Neural progenitor cell (in vitro differentiated cells): ENCODE measurements around the gene SPINK1. TPM values are rescaled to one million over a fixed set of nuclear protein-coding genes. Genes with fewer than 3 reads are reported as not detected.

Experiments
- DNase-seq: peaks from one replicate; pipeline ENCODE4 v3.0.0-alpha.2; 2016; ENCODE audit warnings: low spot score
- H2AFZ ChIP-seq: fragments of 200-600 bp; sonication (generic); replicated peaks from 2 replicates; pipeline ENCODE4 v1.6.1; 2016; ENCODE audit warnings: antibody characterized with exemption
- H3F3A ChIP-seq: fragments of 200-600 bp; sonication (generic); 2 replicates; pipeline ENCODE4 v1.6.1; 2016; ENCODE audit warnings: antibody characterized with exemption, low read depth
- H3K27ac ChIP-seq: fragments of 200-600 bp; sonication (generic); 2 replicates; pipeline ENCODE4 v1.5.1; 2016; ENCODE audit warnings: mild to moderate bottlenecking
- H3K27me3 ChIP-seq: fragments of 200-600 bp; sonication (generic); 2 replicates; pipeline ENCODE4 v1.6.1; 2016; ENCODE audit warnings: mild to moderate bottlenecking, moderate library complexity
- H3K36me3 ChIP-seq: fragments of 200-600 bp; sonication (generic); 2 replicates; pipeline ENCODE4 v1.5.1; 2016
- H3K4me1 ChIP-seq: fragments of 200-600 bp; sonication (generic); 2 replicates; pipeline ENCODE4 v1.6.1; 2016; ENCODE audit warnings: mixed run types
- H3K4me2 ChIP-seq: fragments of 200-600 bp; sonication (generic); 2 replicates; pipeline ENCODE4 v1.6.1; 2016
- H3K4me3 ChIP-seq: fragments of 200-600 bp; sonication (generic); 2 replicates; pipeline ENCODE4 v1.5.1; 2016
- H3K79me2 ChIP-seq: fragments of 200-600 bp; sonication (generic); 2 replicates; pipeline ENCODE4 v1.6.1; 2016; ENCODE audit warnings: low read depth
- H3K9ac ChIP-seq: fragments of 200-600 bp; sonication (generic); 2 replicates; pipeline ENCODE4 v1.6.1; 2016
- H3K9me3 ChIP-seq: fragments of 200-600 bp; sonication (generic); 2 replicates; pipeline ENCODE4 v1.5.1; 2016; ENCODE audit warnings: low read depth
- H4K20me1 ChIP-seq: fragments of 200-600 bp; sonication (generic); 2 replicates; pipeline ENCODE4 v1.6.1; 2016; ENCODE audit warnings: low read depth
- H3K27ac Mint-ChIP-seq: 3 replicates; pipeline ENCODE4 v1.8.0; 2021; ENCODE audit warnings: mixed read lengths
- H3K27me3 Mint-ChIP-seq: 2 replicates; pipeline ENCODE4 v1.8.0; 2022; ENCODE audit warnings: low read depth, mild to moderate bottlenecking, inconsistent platforms, moderate library complexity, mixed read lengths; ENCODE audit not compliant: insufficient read depth
- H3K36me3 Mint-ChIP-seq: 3 replicates; pipeline ENCODE4 v1.8.0; 2021; ENCODE audit warnings: mixed read lengths
- H3K4me1 Mint-ChIP-seq: 3 replicates; pipeline ENCODE4 v1.8.0; 2021; ENCODE audit warnings: mixed read lengths
- H3K4me3 Mint-ChIP-seq: 3 replicates; pipeline ENCODE4 v1.8.0; 2021; ENCODE audit warnings: mild to moderate bottlenecking, moderate library complexity, mixed read lengths
- H3K9me3 Mint-ChIP-seq: 3 replicates; pipeline ENCODE4 v1.8.0; 2020; ENCODE audit warnings: mixed read lengths
- EZH2 ChIP-seq: fragments of 200-600 bp; sonication (generic); IDR thresholded peaks from 2 replicates; pipeline ENCODE4 v1.6.1; 2017; ENCODE audit warnings: antibody characterized with exemption, mild to moderate bottlenecking, moderate library complexity
- EZH2phosphoT487 ChIP-seq: fragments of 200-600 bp; sonication (generic); IDR thresholded peaks from 2 replicates; pipeline ENCODE4 v1.6.1; 2017; ENCODE audit warnings: antibody characterized with exemption
- total RNA-seq: library from RNA; depleted of rRNA; stranded (reverse); fragments of >200 nt; gene quantifications from 2 replicates; pipeline ENCODE4 v1.2.3, GENCODE V29; 2015; ENCODE audit warnings: low replicate concordance
- TF ChIP-seq, protein P1 (sequence below): fragments of 200-600 bp; sonication (generic); IDR thresholded peaks from 2 replicates; pipeline ENCODE4 v1.5.1; 2017; ENCODE audit warnings: antibody characterized with exemption, mild to moderate bottlenecking

SPINK1 gene
- total RNA-seq, 1 donor from 2014 or later: not detected

DNA sequence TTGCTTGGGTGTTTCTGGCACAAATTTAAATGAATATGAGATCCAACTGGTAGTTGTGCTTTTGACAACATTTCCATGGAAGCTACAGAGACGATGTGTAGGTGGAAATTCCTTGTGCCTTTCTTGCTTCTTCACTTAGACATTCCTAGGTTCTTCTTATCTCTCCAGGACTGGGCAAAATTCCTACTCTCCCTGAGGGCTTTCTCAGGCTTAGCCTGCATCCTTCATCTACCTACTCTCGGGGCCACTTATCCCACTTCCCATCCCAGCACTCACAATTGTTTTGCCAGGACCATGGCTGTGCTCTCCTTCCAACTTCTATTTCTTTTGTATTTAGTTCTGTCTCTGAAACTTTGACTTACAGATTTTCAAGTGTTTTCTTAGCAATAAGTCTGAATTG lies 17.8 kb upstream of the SPINK1 start:
- H3K27ac Mint-ChIP-seq: no peak overlapping the region
- Histone ChIP-seq H2AFZ (no peak overlapping the region), H3K4me3 (no peak overlapping the region), H3K79me2 (no peaks in the 10 kb centered on the region), H3K9ac (no peak overlapping the region), H3F3A (no peaks in the 10 kb centered on the region), H3K9me3 (no peaks in the 10 kb centered on the region), H4K20me1 (no peaks in the 10 kb centered on the region), H3K4me2 (no peak overlapping the region), H3K27ac (no peak overlapping the region), H3K27me3 (no peaks in the 10 kb centered on the region), H3K4me1 (no peaks in the 10 kb centered on the region), H3K36me3 (no peaks in the 10 kb centered on the region)
- no peak overlapping the region for H3K4me3 Mint-ChIP-seq
- peaks cover 3% of the 10 kb centered on the region for H3K27me3 Mint-ChIP-seq
- DNase-seq: no peak
- no peaks in the 10 kb centered on the region for H3K9me3 Mint-ChIP-seq
- H3K36me3 Mint-ChIP-seq: no peaks in the 10 kb centered on the region
- TF ChIP-seq EZH2phosphoT487: no peak
- TF ChIP-seq, protein P1, sequence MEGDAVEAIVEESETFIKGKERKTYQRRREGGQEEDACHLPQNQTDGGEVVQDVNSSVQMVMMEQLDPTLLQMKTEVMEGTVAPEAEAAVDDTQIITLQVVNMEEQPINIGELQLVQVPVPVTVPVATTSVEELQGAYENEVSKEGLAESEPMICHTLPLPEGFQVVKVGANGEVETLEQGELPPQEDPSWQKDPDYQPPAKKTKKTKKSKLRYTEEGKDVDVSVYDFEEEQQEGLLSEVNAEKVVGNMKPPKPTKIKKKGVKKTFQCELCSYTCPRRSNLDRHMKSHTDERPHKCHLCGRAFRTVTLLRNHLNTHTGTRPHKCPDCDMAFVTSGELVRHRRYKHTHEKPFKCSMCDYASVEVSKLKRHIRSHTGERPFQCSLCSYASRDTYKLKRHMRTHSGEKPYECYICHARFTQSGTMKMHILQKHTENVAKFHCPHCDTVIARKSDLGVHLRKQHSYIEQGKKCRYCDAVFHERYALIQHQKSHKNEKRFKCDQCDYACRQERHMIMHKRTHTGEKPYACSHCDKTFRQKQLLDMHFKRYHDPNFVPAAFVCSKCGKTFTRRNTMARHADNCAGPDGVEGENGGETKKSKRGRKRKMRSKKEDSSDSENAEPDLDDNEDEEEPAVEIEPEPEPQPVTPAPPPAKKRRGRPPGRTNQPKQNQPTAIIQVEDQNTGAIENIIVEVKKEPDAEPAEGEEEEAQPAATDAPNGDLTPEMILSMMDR: no peak
- no peak for TF ChIP-seq EZH2
- H3K4me1 Mint-ChIP-seq: no peaks in the 10 kb centered on the region

DNA sequence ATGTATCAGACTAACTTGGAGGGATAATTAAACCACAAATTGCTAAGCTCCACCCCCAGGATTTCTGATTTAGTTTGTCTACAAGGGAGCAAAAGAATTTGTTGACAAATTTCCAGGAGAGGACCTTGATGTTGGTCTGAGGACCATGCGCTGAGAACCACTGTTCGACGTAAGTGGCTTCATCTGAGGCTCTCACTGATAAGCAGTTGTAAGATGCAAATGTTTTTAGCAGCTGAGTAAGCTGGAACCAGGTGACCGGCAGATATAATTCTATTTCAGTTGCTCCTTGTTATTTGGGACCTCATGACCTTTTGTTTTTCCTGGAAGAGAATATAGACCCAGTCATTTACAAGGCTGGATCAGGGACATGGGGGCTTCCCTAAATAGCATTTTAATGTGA lies 14.1 kb upstream of the SPINK1 start:
- H3K36me3 Mint-ChIP-seq: no peaks in the 10 kb centered on the region
- no peak for DNase-seq
- no peak overlapping the region for H3K4me3 Mint-ChIP-seq
- H3K36me3 ChIP-seq: no peaks in the 10 kb centered on the region
- no peak overlapping the region for H2AFZ ChIP-seq
- H3K4me3 ChIP-seq: no peak overlapping the region
- no peaks in the 10 kb centered on the region for H3K4me1 Mint-ChIP-seq
- TF ChIP-seq, protein P1: no peak
- TF ChIP-seq EZH2 (no peak), EZH2phosphoT487 (no peak)
- H3K4me1 ChIP-seq: peaks cover 5% of the 10 kb centered on the region
- peaks cover 3% of the 10 kb centered on the region for H3K27me3 Mint-ChIP-seq
- H3F3A ChIP-seq: no peaks in the 10 kb centered on the region
- no peaks in the 10 kb centered on the region for H3K79me2 ChIP-seq
- no peaks in the 10 kb centered on the region for H4K20me1 ChIP-seq
- no peaks in the 10 kb centered on the region for H3K27me3 ChIP-seq
- H3K27ac ChIP-seq: no peak overlapping the region
- H3K9me3 Mint-ChIP-seq: no peaks in the 10 kb centered on the region
- H3K9me3 ChIP-seq: no peaks in the 10 kb centered on the region
- H3K9ac ChIP-seq: no peak overlapping the region
- H3K27ac Mint-ChIP-seq: no peak overlapping the region
- H3K4me2 ChIP-seq: no peak overlapping the region

DNA sequence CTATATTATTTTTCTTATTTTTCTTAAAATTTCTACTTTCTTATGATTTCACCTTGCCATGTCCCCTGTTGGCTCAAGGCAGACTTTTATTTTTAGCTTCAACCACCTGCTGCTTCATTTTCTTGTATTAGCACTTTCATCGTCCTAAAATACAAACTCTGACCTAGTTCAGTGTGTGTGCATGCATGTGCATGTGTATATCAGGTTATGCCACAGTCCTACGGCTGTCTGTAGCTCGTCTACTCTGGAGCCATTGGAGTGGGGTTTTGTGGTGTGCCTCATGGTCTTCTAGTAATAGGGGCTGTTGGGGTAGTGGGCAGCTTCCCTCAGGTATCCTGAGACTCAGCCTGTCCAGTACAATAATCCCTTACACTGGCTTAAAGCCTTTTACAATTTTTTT lies 13.4 kb upstream of the SPINK1 start:
- Histone ChIP-seq H3K4me1 (peaks cover 5% of the 10 kb centered on the region), H3K4me3 (no peak overlapping the region), H4K20me1 (no peaks in the 10 kb centered on the region), H3F3A (no peaks in the 10 kb centered on the region), H3K9me3 (no peaks in the 10 kb centered on the region), H3K4me2 (no peak overlapping the region), H3K79me2 (no peaks in the 10 kb centered on the region), H3K27ac (no peak overlapping the region), H3K27me3 (no peaks in the 10 kb centered on the region), H3K9ac (no peak overlapping the region), H2AFZ (no peak overlapping the region), H3K36me3 (no peaks in the 10 kb centered on the region)
- no peak overlapping the region for H3K4me3 Mint-ChIP-seq
- no peak for DNase-seq
- peaks cover 3% of the 10 kb centered on the region for H3K27me3 Mint-ChIP-seq
- H3K27ac Mint-ChIP-seq: no peak overlapping the region
- H3K36me3 Mint-ChIP-seq: no peaks in the 10 kb centered on the region
- no peaks in the 10 kb centered on the region for H3K9me3 Mint-ChIP-seq
- no peaks in the 10 kb centered on the region for H3K4me1 Mint-ChIP-seq
- TF ChIP-seq EZH2phosphoT487 (no peak), EZH2 (no peak)
- TF ChIP-seq, protein P1: no peak

DNA sequence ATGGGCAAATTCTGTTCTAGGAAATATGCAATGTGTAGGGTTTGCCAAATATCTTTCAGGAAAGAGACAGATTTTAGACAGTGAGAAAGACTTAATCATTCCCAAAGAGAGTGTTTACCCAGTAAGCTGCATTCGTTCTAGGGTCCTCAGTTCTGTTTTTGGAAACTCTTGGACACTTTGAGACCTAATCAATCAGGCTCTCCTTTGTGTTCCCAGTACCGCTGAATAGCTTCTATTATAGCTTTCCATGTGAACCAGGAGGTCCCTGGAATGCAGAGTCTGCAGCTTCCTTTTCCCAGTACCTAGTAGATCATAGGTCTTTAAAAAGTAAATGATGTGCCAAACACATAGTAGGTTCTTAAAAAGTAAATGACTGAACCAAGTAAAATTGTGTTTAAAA lies 11.4 kb upstream of the SPINK1 start:
- DNase-seq: no peak
- Histone ChIP-seq H3K27ac (no peak overlapping the region), H3K36me3 (no peaks in the 10 kb centered on the region), H3F3A (no peaks in the 10 kb centered on the region), H3K79me2 (no peaks in the 10 kb centered on the region), H3K4me1 (peaks cover 5% of the 10 kb centered on the region), H4K20me1 (no peaks in the 10 kb centered on the region), H3K4me2 (no peak overlapping the region), H2AFZ (no peak overlapping the region), H3K9me3 (no peaks in the 10 kb centered on the region), H3K9ac (no peak overlapping the region), H3K27me3 (no peaks in the 10 kb centered on the region), H3K4me3 (no peak overlapping the region)
- TF ChIP-seq, protein P1: no peak
- TF ChIP-seq EZH2phosphoT487: no peak
- no peaks in the 10 kb centered on the region for H3K4me1 Mint-ChIP-seq
- no peaks in the 10 kb centered on the region for H3K9me3 Mint-ChIP-seq
- no peak overlapping the region for H3K27ac Mint-ChIP-seq
- no peaks in the 10 kb centered on the region for H3K36me3 Mint-ChIP-seq
- no peaks in the 10 kb centered on the region for H3K27me3 Mint-ChIP-seq
- no peak overlapping the region for H3K4me3 Mint-ChIP-seq
